PC-9 (cell line): Measurements from ENCODE around the gene FLNC. TPM values are rescaled to one million over a fixed set of nuclear protein-coding genes. Genes with fewer than 3 reads are reported as not detected.

ENCODE experiments used
- BruUV-seq: library from RNA; stranded (reverse); fragments of 400-500 nt; replicated peaks from 2 replicates; lab custom pipeline; 2021; lab: Mats Ljungman, UMichigan
- CTCF ChIA-PET: fragments of 300-600 bp; sonication (Branson Sonifier 250); formaldehyde crosslinking; loops from one replicate; lab custom pipeline; 2022; ENCODE audit warnings: antibody characterized with exemption; lab: Charles Lee
- POLR2A ChIA-PET: fragments of 300-600 bp; sonication (Branson Sonifier 250); formaldehyde crosslinking; loops from one replicate; lab custom pipeline; 2022; ENCODE audit warnings: antibody characterized with exemption; ENCODE audit not compliant: unreplicated experiment; lab: Charles Lee
- DNase-seq, 2 experiments: peaks; one replicate each; pipeline versions ENCODE4 v3.0.0 to v3.0.0-alpha.2; 2015 to 2022; ENCODE audit warnings: mixed read lengths in 1 of 2
- H2AFZ ChIP-seq: fragments of 200-600 bp; sonication (generic); 2 replicates; pipeline ENCODE4 v1.8.1; 2017; ENCODE audit warnings: antibody characterized with exemption
- H3F3A ChIP-seq: fragments of 200-600 bp; sonication (generic); 2 replicates; pipeline ENCODE4 v1.8.1; 2017; ENCODE audit warnings: antibody characterized with exemption, mild to moderate bottlenecking, low read depth; ENCODE audit not compliant: insufficient read depth
- H3K27ac ChIP-seq: fragments of 200-600 bp; sonication (generic); 2 replicates; pipeline ENCODE4 v1.6.1; 2016; ENCODE audit warnings: mixed run types
- H3K27me3 ChIP-seq: fragments of 200-600 bp; sonication (generic); 2 replicates; pipeline ENCODE4 v1.6.1; 2016; ENCODE audit warnings: low read depth, mixed run types; ENCODE audit not compliant: insufficient read depth
- H3K36me3 ChIP-seq: fragments of 200-600 bp; sonication (generic); 2 replicates; pipeline ENCODE4 v1.6.1; 2016; ENCODE audit warnings: low read depth, mixed run types
- H3K4me1 ChIP-seq: fragments of 200-600 bp; sonication (generic); replicated peaks from 2 replicates; pipeline ENCODE4 v1.6.1; 2016; ENCODE audit warnings: mixed run types; ENCODE audit not compliant: insufficient read depth
- H3K4me2 ChIP-seq: fragments of 200-600 bp; sonication (generic); 2 replicates; pipeline ENCODE4 v1.6.1; 2017; ENCODE audit warnings: mixed run types
- H3K4me3 ChIP-seq: fragments of 200-600 bp; sonication (generic); 2 replicates; pipeline ENCODE4 v1.6.1; 2016; ENCODE audit warnings: mixed run types
- H3K79me2 ChIP-seq: fragments of 200-600 bp; sonication (generic); 2 replicates; pipeline ENCODE4 v1.6.1; 2017; ENCODE audit warnings: low read depth, mixed run types
- H3K9me2 ChIP-seq: fragments of 200-600 bp; sonication (generic); 2 replicates; pipeline ENCODE4 v1.8.1; 2017; ENCODE audit warnings: mild to moderate bottlenecking; ENCODE audit not compliant: insufficient read depth
- H3K9me3 ChIP-seq: fragments of 200-600 bp; sonication (generic); 2 replicates; pipeline ENCODE4 v1.8.1; 2016; ENCODE audit warnings: low read depth; ENCODE audit not compliant: insufficient read depth
- H4K20me1 ChIP-seq: fragments of 200-600 bp; sonication (generic); 2 replicates; pipeline ENCODE4 v1.8.1; 2017; ENCODE audit not compliant: insufficient read depth
- EZH2 ChIP-seq: fragments of 200-600 bp; sonication (generic); IDR thresholded peaks from 2 replicates; pipeline ENCODE4 v1.8.0; 2017; ENCODE audit warnings: antibody characterized with exemption, low read depth
- intact Hi-C: fragments of 100-400 bp; cut with micrococcal nuclease; formaldehyde crosslinking; loops from one replicate; pipeline ENCODE4 v1.10.0; 2022; ENCODE audit not compliant: unreplicated experiment
- total RNA-seq: library from RNA; stranded (reverse); gene quantifications from 2 replicates; pipeline ENCODE4 v1.2.3, GENCODE V29; 2021
- TF ChIP-seq, protein P1 (sequence below): fragments of 200-600 bp; sonication (generic); conservative IDR thresholded peaks from 2 replicates; pipeline ENCODE4 v1.6.1; 2017; ENCODE audit warnings: mixed run types, antibody characterized with exemption, mild to moderate bottlenecking, moderate library complexity

The FLNC gene
- total RNA-seq, 1 experiment from 2014 or later: 75.5 TPM

DNA sequence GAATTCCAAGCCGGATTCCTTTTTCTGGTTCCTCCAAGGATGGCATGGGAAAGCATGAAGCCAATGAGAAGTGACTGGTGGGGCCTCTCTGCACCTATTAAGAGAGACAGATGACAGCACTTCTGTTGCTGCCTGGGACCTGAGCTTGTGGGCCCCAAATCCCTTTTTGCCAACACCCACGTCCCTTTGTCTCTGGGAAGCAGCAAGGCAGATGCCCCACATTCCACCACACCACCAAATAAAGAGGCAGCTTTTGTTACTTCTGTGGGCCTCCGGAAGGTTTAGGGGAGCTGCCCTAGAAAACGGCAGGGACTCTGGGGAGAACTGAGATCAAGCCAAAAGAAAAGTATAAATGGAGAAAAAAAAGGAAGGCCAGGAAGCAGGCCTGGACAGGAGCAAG, 35.1 kb upstream of the FLNC start:
- ChIA-PET CTCF (interaction anchor here (0.7 kb wide), 1 partner anchor 20 kb away, joined by 6 read pairs; no protein-coding TSS in a partner anchor), POLR2A (interaction anchor here (0.6 kb wide), 1 partner anchor 57 kb away, joined by 3 read pairs; no protein-coding TSS in a partner anchor)
- no peak for TF ChIP-seq EZH2
- TF ChIP-seq, protein P1, sequence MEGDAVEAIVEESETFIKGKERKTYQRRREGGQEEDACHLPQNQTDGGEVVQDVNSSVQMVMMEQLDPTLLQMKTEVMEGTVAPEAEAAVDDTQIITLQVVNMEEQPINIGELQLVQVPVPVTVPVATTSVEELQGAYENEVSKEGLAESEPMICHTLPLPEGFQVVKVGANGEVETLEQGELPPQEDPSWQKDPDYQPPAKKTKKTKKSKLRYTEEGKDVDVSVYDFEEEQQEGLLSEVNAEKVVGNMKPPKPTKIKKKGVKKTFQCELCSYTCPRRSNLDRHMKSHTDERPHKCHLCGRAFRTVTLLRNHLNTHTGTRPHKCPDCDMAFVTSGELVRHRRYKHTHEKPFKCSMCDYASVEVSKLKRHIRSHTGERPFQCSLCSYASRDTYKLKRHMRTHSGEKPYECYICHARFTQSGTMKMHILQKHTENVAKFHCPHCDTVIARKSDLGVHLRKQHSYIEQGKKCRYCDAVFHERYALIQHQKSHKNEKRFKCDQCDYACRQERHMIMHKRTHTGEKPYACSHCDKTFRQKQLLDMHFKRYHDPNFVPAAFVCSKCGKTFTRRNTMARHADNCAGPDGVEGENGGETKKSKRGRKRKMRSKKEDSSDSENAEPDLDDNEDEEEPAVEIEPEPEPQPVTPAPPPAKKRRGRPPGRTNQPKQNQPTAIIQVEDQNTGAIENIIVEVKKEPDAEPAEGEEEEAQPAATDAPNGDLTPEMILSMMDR: no peak
- Histone ChIP-seq H3K9me3 (no peaks in the 10 kb centered on the region), H3K36me3 (no peaks in the 10 kb centered on the region), H3K9me2 (no peaks in the 10 kb centered on the region), H3F3A (peaks cover 4% of the 10 kb centered on the region; the same call in 1 of the 2 replicates), H3K27me3 (no peaks in the 10 kb centered on the region), H3K4me2 (no peak overlapping the region), H4K20me1 (no peaks in the 10 kb centered on the region), H2AFZ (no peak overlapping the region), H3K4me3 (no peak overlapping the region), H3K27ac (no peak overlapping the region), H3K4me1 (peaks cover 4% of the 10 kb centered on the region; the same call in 1 of the 2 replicates), H3K79me2 (no peaks in the 10 kb centered on the region)
- intact Hi-C loops: no loop called here
- DNase-seq: no peak
- BruUV-seq: no TSS peak

DNA sequence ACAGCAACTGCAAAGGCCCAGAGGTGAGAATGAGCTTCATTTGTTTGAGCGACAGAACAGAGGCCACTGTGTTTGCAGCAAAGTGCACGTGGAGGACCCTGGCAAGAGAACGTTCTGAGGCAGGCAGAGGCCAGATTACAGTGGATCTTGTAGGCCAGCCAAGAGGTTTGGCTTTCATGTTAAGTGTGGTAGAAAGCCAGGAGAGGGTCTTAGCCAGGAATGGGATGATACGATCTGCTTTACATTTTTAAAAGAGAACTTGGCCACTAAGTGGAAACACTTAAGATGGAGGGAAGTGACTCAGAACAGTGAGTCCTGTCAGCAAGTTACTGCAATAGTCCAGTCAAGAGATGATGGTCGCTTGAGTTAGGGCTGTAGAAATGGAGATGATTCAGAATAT, 33.9 kb upstream of the FLNC start:
- H3K4me1 ChIP-seq: peaks cover 4% of the 10 kb centered on the region; the same call in 1 of the 2 replicates
- no peak for DNase-seq
- intact Hi-C loops: no loop called here
- no peaks in the 10 kb centered on the region for H3K9me2 ChIP-seq
- no peaks in the 10 kb centered on the region for H3K36me3 ChIP-seq
- no peak overlapping the region for H2AFZ ChIP-seq
- no peaks in the 10 kb centered on the region for H4K20me1 ChIP-seq
- H3K79me2 ChIP-seq: no peaks in the 10 kb centered on the region
- H3K27ac ChIP-seq: no peak overlapping the region
- H3K9me3 ChIP-seq: no peaks in the 10 kb centered on the region
- no peak overlapping the region for H3K4me3 ChIP-seq
- no peaks in the 10 kb centered on the region for H3K27me3 ChIP-seq
- no peaks in the 10 kb centered on the region for H3F3A ChIP-seq
- no peak overlapping the region for H3K4me2 ChIP-seq
- POLR2A ChIA-PET: interaction anchor here (0.6 kb wide), 1 partner anchor 16 kb away, joined by 24 read pairs; no protein-coding TSS in a partner anchor
- BruUV-seq: no TSS peak
- CTCF ChIA-PET: interaction anchor here (0.6 kb wide), 1 partner anchor 87 kb away, joined by 3 read pairs; no protein-coding TSS in a partner anchor
- TF ChIP-seq, protein P1: no peak
- TF ChIP-seq EZH2: no peak

DNA sequence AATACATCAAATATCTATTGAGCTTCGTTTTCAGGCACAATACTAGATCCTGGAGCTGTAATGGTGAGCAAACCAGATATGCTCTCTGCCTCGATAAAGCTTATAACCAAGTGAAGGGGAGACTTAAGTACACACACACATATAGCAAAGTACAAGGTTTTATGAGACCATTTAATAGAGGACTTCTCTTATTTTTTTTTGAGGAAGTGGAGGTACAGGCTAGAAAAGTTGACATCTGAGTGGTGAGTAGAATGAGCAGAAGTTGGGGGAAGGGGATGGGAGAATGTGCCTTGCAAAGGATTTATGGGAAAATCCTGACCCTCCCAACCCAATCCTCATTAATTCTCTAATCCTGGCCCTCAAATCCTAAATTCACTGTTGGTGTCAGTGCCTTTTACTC, 30.8 kb upstream of the FLNC start:
- Histone ChIP-seq H3K4me2 (no peak overlapping the region), H4K20me1 (no peaks in the 10 kb centered on the region), H3K27ac (no peak overlapping the region), H2AFZ (no peak overlapping the region), H3K4me3 (no peak overlapping the region), H3K79me2 (no peaks in the 10 kb centered on the region), H3F3A (no peaks in the 10 kb centered on the region), H3K27me3 (no peaks in the 10 kb centered on the region), H3K9me2 (no peaks in the 10 kb centered on the region), H3K36me3 (no peaks in the 10 kb centered on the region), H3K9me3 (no peaks in the 10 kb centered on the region), H3K4me1 (no peaks in the 10 kb centered on the region)
- DNase-seq: no peak
- TF ChIP-seq EZH2: no peak
- TF ChIP-seq, protein P1: no peak
- intact Hi-C loops: no loop called here
- ChIA-PET CTCF (interaction anchor here (0.6 kb wide), 1 partner anchor 17 kb away, joined by 3 read pairs; no protein-coding TSS in a partner anchor), POLR2A (no interaction called here)
- BruUV-seq: no TSS peak
